Panc1 (cell line): ENCODE measurements around the gene DUOX1.

Source experiments
- POLR2AphosphoS5 ChIP-seq: IDR thresholded peaks from 2 replicates; pipeline ENCODE4 v1.6.1; 2012; ENCODE audit warnings: mild to moderate bottlenecking, low read depth, low read length, moderate library complexity
- TCF7L2 ChIP-seq: IDR thresholded peaks from 2 replicates; pipeline ENCODE4 v1.6.1; 2011; ENCODE audit warnings: mild to moderate bottlenecking, low read depth, low read length, inconsistent platforms
- TF ChIP-seq, protein P1 (sequence below): fragments of 450-650 bp; IDR thresholded peaks from 2 replicates; pipeline ENCODE4 v1.5.1; 2017; ENCODE audit warnings: mild to moderate bottlenecking
- TF ChIP-seq, protein P2 (sequence below), 2 experiments: IDR thresholded peaks; 2 replicates each; pipeline ENCODE4 v1.6.1; 2011 to 2012; ENCODE audit warnings: low read depth in 2 of 2, control low read depth in 1 of 2, low read length in 1 of 2, mild to moderate bottlenecking in 1 of 2, moderate library complexity in 1 of 2; ENCODE audit not compliant: insufficient read depth in 1 of 2

DNA sequence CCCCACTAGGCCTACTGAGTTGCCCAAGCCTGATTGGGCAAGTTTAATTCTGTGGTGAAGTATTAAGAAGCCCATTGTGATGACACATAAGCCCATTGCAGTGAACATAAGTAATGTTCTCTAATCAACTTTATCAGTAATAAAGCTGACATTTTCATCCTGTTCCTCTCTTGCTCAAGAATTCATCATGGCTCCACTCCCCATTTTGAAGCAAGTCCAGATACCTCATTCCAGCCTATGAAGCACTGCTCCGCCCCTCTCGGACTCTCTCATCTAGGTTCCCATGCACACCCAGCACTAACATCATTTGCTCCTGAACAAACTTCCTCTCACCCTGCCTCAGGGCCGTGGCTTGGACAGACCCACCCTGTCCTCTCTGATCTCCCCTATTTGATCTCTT is 47.5 kb downstream of the DUOX1 start:
- TF ChIP-seq, protein P1, sequence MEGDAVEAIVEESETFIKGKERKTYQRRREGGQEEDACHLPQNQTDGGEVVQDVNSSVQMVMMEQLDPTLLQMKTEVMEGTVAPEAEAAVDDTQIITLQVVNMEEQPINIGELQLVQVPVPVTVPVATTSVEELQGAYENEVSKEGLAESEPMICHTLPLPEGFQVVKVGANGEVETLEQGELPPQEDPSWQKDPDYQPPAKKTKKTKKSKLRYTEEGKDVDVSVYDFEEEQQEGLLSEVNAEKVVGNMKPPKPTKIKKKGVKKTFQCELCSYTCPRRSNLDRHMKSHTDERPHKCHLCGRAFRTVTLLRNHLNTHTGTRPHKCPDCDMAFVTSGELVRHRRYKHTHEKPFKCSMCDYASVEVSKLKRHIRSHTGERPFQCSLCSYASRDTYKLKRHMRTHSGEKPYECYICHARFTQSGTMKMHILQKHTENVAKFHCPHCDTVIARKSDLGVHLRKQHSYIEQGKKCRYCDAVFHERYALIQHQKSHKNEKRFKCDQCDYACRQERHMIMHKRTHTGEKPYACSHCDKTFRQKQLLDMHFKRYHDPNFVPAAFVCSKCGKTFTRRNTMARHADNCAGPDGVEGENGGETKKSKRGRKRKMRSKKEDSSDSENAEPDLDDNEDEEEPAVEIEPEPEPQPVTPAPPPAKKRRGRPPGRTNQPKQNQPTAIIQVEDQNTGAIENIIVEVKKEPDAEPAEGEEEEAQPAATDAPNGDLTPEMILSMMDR = no peak
- no peak for TF ChIP-seq POLR2AphosphoS5
- no peak for TF ChIP-seq TCF7L2
- TF ChIP-seq, protein P2, sequence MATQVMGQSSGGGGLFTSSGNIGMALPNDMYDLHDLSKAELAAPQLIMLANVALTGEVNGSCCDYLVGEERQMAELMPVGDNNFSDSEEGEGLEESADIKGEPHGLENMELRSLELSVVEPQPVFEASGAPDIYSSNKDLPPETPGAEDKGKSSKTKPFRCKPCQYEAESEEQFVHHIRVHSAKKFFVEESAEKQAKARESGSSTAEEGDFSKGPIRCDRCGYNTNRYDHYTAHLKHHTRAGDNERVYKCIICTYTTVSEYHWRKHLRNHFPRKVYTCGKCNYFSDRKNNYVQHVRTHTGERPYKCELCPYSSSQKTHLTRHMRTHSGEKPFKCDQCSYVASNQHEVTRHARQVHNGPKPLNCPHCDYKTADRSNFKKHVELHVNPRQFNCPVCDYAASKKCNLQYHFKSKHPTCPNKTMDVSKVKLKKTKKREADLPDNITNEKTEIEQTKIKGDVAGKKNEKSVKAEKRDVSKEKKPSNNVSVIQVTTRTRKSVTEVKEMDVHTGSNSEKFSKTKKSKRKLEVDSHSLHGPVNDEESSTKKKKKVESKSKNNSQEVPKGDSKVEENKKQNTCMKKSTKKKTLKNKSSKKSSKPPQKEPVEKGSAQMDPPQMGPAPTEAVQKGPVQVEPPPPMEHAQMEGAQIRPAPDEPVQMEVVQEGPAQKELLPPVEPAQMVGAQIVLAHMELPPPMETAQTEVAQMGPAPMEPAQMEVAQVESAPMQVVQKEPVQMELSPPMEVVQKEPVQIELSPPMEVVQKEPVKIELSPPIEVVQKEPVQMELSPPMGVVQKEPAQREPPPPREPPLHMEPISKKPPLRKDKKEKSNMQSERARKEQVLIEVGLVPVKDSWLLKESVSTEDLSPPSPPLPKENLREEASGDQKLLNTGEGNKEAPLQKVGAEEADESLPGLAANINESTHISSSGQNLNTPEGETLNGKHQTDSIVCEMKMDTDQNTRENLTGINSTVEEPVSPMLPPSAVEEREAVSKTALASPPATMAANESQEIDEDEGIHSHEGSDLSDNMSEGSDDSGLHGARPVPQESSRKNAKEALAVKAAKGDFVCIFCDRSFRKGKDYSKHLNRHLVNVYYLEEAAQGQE (IDR thresholded peaks at IDR 0.05; ENCODE audit: insufficient read depth in 1 of 2, low read depth in 2 of 2, low read length in 1 of 2) = no peak
